WTC11 (cell line): ENCODE data around the gene NR1H2. TPM values are rescaled to one million over a fixed set of nuclear protein-coding genes. Genes with fewer than 3 reads are reported as not detected.

Source experiments
- ATAC-seq: fragments of 200-7000 bp; cut with Tn5 transposase; 2 replicates; pipeline ENCODE4 v1.10.0; 2021; ENCODE audit warnings: mild to moderate bottlenecking, moderate library complexity
- CTCF ChIA-PET: fragments of 300-600 bp; sonication (Branson Sonifier 250); formaldehyde crosslinking; loops from one replicate; lab custom pipeline; 2021; ENCODE audit warnings: antibody characterized with exemption; lab: Charles Lee
- POLR2A ChIA-PET: fragments of 350-600 bp; sonication (Branson Sonifier 250); formaldehyde crosslinking; loops from one replicate; lab custom pipeline; 2021; ENCODE audit warnings: antibody characterized with exemption; lab: Charles Lee
- DNase-seq: peaks from one replicate; pipeline ENCODE4 v3.0.0; 2021; ENCODE audit warnings: low spot score
- H3K27ac Mint-ChIP-seq: 2 replicates; pipeline ENCODE4 v1.8.0; 2021; ENCODE audit warnings: mixed read lengths
- H3K27me3 Mint-ChIP-seq: 2 replicates; pipeline ENCODE4 v1.8.0; 2021; ENCODE audit warnings: low read depth, mild to moderate bottlenecking, moderate library complexity, mixed read lengths
- H3K36me3 Mint-ChIP-seq: 2 replicates; pipeline ENCODE4 v1.8.0; 2021; ENCODE audit warnings: mixed read lengths
- H3K4me1 Mint-ChIP-seq: 2 replicates; pipeline ENCODE4 v1.8.0; 2022; ENCODE audit warnings: mixed read lengths
- H3K4me3 Mint-ChIP-seq: 2 replicates; pipeline ENCODE4 v1.8.0; 2021; ENCODE audit warnings: mild to moderate bottlenecking, moderate library complexity, mixed read lengths
- H3K9me3 Mint-ChIP-seq: 2 replicates; pipeline ENCODE4 v1.8.0; 2021; ENCODE audit warnings: mixed read lengths
- ATF1 ChIP-seq: sonication (generic); formaldehyde crosslinking; IDR thresholded peaks from 2 replicates; pipeline ENCODE4 v1.8.1; 2023; ENCODE audit warnings: mild to moderate bottlenecking, moderate library complexity, missing genetic modification reagents
- ATF3 ChIP-seq: sonication (generic); formaldehyde crosslinking; conservative IDR thresholded peaks from 2 replicates; pipeline ENCODE4 v1.8.1; 2022; ENCODE audit warnings: mild to moderate bottlenecking, missing genetic modification reagents
- CBFB ChIP-seq: sonication (generic); formaldehyde crosslinking; IDR thresholded peaks from 2 replicates; pipeline ENCODE4 v1.8.1; 2022; ENCODE audit warnings: mild to moderate bottlenecking, low read depth, missing genetic modification reagents
- CTCF ChIP-seq: fragments of 200-600 bp; IDR thresholded peaks from 2 replicates; pipeline ENCODE4 v1.8.0; 2022; ENCODE audit warnings: antibody characterized with exemption
- FOXP4 ChIP-seq: sonication (generic); formaldehyde crosslinking; IDR thresholded peaks from 2 replicates; pipeline ENCODE4 v1.8.0; 2022; ENCODE audit warnings: mild to moderate bottlenecking, missing genetic modification reagents
- NR2C2 ChIP-seq: sonication (generic); formaldehyde crosslinking; IDR thresholded peaks from 2 replicates; pipeline ENCODE4 v1.8.0; 2022; ENCODE audit warnings: mild to moderate bottlenecking, missing genetic modification reagents
- SOX15 ChIP-seq: fragments of 250-450 bp; sonication (Bioruptor Pico); IDR thresholded peaks from 2 replicates; pipeline ENCODE4 v1.9.0; 2021; ENCODE audit warnings: mild to moderate bottlenecking
- ZNF219 ChIP-seq: sonication (generic); formaldehyde crosslinking; IDR thresholded peaks from 2 replicates; pipeline ENCODE4 v1.8.0; 2023; ENCODE audit warnings: missing genetic modification reagents, mild to moderate bottlenecking, borderline replicate concordance
- ZNF416 ChIP-seq: fragments of 250-450 bp; sonication (Bioruptor Pico); IDR thresholded peaks from 2 replicates; pipeline ENCODE4 v1.9.0; 2021; ENCODE audit warnings: mild to moderate bottlenecking, inconsistent platforms
- ZNF532 ChIP-seq: fragments of 250-450 bp; sonication (Bioruptor Pico); IDR thresholded peaks from 2 replicates; pipeline ENCODE4 v1.9.0; 2021; ENCODE audit warnings: mild to moderate bottlenecking, borderline replicate concordance
- total RNA-seq: library from RNA; stranded (reverse); gene quantifications from 3 replicates; pipeline ENCODE4 v1.2.3, GENCODE V29; 2021

Gene NR1H2
- total RNA-seq, 1 experiment from 2014 or later = 45.8 TPM

- TF ChIP-seq CTCF = no peak
- TF ChIP-seq SOX15 (CRISPR knock-in tag) = no peak
- no peak for TF ChIP-seq FOXP4 (CRISPR knock-in tag)
- no peak for TF ChIP-seq NR2C2
- TF ChIP-seq ZNF532 (CRISPR knock-in tag) = no peak
- no peak for TF ChIP-seq ZNF416 (CRISPR knock-in tag)
Measured at GRCh38 chr19:50402544-50403301, 26.5 kb downstream of the NR1H2 start (continued).

- ATAC-seq (no peak), DNase-seq (no peak)
- Mint-ChIP-seq H3K4me1 (no peaks in the 10 kb centered on the region), H3K36me3 (peaks cover 34% of the 10 kb centered on the region), H3K27ac (no peak overlapping the region), H3K9me3 (no peaks in the 10 kb centered on the region), H3K27me3 (no peaks in the 10 kb centered on the region; the same call in 1 of the 2 replicates), H3K4me3 (no peak overlapping the region)
- POLR2A ChIA-PET = no interaction called here
- CTCF ChIA-PET = interaction anchor here (1.8 kb wide), 1 partner anchor 37 kb away, joined by 5 read pairs; no protein-coding TSS in a partner anchor
- TF ChIP-seq CBFB (CRISPR knock-in tag) (no peak), ATF3 (CRISPR knock-in tag) (no peak), ATF1 (no peak), ZNF532 (CRISPR knock-in tag) (no peak), ZNF219 (CRISPR knock-in tag) (no peak)
Measured at GRCh38 chr19:50406156-50406820, 30.0 kb downstream of the NR1H2 start.
